Limb (tissue), 2 donors: ENCODE results near the gene PODXL2.
A peak's percentile ranks its signal among the peaks of the same experiment; 100 is the strongest.

ENCODE experiments used
- DNase-seq, 2 donors: peaks; one replicate each; pipeline ENCODE4 v3.0.0-alpha.2; 2016; ENCODE audit errors: extremely low spot score in 2 of 2

Gene PODXL2, protein sequence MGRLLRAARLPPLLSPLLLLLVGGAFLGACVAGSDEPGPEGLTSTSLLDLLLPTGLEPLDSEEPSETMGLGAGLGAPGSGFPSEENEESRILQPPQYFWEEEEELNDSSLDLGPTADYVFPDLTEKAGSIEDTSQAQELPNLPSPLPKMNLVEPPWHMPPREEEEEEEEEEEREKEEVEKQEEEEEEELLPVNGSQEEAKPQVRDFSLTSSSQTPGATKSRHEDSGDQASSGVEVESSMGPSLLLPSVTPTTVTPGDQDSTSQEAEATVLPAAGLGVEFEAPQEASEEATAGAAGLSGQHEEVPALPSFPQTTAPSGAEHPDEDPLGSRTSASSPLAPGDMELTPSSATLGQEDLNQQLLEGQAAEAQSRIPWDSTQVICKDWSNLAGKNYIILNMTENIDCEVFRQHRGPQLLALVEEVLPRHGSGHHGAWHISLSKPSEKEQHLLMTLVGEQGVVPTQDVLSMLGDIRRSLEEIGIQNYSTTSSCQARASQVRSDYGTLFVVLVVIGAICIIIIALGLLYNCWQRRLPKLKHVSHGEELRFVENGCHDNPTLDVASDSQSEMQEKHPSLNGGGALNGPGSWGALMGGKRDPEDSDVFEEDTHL

DNA sequence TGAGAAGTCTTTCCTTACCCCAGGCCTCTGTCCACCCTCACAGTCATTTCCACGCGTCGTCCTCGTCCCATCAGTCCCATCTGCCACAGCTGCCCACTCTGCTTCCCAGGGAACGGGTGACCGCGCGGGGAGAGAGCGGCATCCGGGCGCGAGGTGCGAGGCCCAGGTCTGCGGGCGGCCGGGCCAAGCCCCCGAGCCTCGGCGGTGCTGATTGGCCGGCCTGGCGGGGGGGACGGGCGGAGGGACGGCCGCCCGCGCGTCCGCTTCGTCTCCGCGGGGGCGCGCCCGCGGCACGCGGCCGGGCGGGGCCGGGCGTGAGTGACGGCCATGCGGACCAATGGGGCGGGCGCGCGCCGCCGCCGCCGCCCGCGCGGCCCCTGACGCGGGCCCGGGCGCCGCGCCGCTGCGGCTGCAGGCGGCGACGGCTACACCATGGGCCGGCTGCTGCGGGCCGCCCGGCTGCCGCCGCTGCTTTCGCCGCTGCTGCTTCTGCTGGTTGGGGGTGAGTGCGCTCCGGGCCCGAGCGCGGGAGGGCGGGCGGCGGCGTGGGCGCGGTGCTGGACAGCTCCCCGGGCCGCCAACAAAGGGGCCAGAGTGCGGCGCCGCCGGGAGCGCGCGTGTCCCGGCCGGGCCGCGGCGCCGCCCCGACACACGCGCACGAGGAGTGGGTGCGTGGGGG, at the start of gene PODXL2:
Gene PODXL2 (plus strand): TSS at position 398 of the 679 bp plus-strand sequence. CDS start 35 bp downstream, at position 433.
- DNase-seq, result peak; percentile 13 to 79

DNA sequence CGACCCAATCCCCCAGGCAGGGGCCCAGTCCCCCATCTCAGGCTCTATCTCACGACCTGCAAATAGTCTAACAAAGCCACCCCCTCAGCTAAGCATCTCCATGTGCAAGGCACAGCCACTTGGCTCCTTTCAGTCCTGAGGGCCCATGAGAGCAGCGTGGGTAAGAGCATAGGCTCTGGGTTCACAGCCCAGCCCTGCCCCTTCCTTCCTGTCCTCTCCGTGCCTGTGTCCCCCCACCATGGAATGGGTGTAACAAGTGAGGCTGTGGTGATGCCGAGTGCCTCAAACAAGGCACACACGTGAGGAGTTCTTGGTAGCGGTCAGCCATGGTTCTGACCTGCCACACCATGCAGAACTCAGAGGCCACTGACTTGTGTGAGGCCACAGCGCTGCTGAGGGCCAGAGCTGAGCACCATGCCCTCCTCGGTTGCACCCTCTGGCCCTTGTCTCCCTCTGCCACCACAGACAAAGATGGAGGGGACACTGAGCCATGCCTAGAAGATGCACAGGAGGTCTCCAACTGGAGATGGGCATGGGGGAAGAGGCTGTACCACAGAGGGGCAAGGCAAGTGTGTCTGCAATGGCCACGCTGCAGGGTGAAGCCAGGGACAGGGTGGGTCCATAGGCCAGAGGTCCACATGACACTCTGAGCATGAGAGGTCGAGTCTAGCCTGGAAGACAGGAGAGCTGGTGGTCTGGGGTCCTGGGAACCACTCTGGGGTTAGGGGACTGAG, 48.5 kb upstream of the PODXL2 start:
- no peak for DNase-seq

DNA sequence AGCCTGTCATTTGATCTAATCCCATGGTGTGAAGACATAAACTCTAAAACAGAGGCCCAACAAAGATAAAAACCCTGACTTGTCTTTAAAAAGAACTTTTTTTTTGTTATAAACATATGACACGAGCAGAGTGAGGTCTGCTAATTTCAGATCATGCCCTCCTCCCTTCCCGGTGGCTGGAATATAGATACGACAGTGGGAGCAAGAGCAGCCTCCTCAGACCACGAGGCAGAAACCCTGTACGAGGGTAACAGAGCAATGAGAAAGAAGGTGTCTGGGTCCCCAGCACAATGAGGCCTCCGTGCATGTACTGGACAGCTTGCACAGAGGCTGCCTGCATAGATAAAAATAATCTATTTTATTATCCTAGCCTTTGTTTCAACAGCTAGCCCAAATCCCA, 44.3 kb upstream of the PODXL2 start:
- DNase-seq, result no peak

DNA sequence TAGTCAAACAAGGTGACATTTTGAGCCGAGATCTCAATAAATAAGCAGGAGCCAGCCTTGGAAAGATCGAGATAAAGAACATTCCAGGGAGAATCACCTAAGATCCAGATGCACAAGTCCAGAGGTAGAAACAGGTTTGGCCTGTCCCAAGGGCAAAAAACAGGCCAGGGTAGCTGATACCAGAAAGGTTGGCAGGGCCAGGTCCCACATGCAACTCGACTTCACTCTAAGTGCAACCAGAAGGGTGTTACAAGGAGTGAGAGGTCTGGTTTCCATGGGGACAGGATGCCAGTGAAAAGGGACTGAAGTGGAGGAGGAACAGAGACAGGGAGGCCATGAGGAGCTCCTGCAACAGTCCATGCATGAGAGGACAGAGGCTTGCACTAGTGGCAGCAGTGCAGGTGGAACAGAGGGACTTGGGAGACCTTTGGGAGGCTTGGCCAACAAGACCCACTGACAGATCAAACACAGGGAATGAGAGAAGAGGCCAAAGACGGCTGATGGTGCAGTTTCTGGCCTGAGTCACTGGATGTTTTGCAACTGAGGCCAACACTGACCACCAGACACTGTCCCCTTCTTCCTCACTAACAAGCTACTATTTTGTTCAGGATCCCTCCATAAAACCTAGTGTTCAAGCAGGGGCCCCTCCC, 43.7 kb upstream of the PODXL2 start:
- no peak for DNase-seq

DNA sequence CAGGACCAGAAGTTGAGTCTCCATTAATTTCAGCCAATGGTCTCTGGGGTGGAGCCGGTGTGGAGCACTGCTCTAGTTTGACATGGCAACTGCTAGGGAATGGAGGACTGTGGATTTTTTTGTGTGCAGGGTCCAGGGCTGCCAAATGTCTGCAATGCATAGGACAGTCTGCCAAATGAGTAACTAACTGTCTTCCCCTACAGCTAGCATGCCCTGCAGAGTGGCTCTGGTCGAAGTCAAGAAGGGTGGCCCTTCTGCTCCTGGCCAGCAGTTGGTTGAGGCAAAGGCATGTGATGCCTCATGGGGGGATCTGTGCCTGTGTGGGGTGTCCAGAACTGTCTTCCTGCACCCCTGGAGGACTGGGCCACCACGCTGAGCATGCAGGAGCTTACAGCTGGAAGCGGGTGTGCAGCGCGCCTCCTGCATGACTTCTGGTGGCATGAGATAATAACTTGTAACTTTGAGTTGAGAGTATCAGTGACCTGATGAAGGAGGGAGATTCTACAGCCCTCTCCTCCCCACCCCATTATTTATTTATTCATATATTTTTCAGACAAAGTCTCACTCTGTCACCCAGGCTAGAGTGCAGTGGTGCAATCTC, 43.1 kb upstream of the PODXL2 start:
- DNase-seq, result no peak

DNA sequence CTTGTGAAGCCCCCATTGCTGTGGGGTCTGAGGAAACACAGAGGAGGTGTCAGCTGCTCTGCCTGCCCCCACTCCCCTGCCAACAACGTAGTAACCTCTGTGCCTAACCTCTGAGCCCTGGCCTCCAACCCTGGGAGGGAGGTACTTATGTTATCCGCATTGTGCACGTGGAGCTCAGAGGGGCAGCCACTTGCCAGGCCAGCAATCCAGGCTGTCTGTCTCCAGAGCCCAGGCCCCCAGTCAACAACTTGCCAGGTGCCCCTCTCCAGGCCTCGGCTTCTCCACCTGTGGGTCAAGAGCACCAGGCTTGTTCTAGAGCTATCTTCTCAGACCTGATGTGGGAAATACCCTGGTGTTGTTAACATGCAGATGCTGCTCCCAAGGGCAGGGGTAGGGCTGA, 41.1 kb upstream of the PODXL2 start:
- no peak for DNase-seq

DNA sequence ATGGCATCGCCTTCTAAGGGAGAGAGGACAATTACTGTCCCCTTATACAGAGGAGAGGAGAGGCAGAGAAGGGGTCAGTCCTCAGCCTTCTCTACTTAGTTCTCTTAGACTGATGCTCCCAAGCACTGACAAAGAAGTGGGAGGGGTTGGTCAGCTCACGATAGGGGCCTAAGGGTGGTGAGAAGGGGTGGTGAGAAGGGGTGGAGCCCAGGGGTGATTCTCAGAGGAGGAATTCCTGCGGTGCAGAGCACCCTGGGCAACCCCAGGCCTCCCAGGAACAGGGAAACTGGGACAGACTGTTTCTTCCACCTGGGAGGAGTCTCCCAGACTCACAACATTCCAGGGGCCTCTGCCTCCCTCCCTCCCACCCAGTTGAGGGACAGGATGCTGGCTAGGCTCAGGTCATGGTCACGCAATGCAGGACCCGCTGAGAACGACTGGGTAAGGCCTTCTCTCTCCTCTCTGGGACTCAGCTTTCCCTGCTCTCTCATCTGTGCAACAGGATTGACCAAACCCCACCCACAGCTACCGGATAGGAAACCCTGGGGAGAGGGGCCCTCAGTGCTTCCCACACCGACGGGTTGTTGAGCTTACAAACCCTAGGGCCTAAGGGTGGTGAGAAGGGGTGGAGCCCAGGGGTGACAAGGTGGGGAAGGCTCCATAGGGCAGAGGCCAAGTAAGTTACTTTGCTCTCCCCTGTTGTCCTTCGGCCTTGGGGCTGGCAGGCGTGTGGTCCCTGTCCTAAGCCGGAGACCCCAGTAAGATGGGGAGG, 40.0 kb upstream of the PODXL2 start:
- DNase-seq, result no peak

DNA sequence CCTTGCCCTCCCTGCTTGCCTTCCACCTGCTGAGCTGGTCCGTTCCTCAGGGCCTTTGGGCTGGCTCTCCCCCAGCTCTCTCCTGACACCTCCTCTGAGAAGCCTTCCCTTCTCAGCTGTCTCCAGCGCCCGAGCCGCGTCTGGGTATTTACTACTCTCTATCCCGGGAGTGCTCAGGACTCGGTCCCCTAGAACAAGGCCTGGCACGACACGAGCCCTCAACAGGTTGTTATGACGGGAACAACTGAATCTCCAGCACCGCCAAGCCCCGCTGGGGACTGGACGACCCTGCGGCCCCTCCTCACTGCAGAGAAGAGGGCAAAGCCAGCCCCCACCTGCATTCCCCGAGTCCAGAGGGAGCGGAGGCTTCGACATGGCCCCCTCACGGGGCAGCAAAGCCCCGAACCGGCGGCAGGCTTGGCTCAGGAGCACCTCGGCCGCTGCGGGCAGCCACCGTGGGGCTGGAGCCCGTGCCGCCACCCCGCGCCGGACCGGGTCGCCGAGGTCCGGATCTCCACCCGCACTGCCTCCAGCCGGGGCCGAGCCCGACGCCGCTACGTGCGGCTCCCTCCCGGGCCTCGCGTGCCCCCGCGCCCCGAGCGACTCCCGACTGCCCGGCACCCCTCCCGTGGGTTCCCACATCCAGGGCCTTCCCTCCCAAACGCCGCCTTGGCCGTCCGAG, 39.2 kb upstream of the PODXL2 start:
- no peak for DNase-seq

DNA sequence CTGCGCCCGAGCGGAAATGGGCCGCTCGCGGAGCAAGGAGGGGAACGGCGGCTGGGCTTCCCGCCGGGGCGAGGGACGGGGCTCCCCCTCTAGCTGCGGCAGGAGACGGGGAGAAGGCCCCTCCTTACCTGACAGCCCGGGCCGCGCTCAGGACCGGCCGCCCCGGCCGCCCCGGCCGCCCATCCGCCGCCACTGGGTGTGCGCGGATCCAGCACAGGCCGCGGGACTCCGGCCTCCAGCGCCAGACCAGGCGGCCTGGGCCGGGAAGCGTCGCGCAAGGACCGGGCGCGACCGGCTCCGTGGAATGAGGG, 38.7 kb upstream of the PODXL2 start:
- peak in 1 of 2 donors; percentile 9 for DNase-seq

DNA sequence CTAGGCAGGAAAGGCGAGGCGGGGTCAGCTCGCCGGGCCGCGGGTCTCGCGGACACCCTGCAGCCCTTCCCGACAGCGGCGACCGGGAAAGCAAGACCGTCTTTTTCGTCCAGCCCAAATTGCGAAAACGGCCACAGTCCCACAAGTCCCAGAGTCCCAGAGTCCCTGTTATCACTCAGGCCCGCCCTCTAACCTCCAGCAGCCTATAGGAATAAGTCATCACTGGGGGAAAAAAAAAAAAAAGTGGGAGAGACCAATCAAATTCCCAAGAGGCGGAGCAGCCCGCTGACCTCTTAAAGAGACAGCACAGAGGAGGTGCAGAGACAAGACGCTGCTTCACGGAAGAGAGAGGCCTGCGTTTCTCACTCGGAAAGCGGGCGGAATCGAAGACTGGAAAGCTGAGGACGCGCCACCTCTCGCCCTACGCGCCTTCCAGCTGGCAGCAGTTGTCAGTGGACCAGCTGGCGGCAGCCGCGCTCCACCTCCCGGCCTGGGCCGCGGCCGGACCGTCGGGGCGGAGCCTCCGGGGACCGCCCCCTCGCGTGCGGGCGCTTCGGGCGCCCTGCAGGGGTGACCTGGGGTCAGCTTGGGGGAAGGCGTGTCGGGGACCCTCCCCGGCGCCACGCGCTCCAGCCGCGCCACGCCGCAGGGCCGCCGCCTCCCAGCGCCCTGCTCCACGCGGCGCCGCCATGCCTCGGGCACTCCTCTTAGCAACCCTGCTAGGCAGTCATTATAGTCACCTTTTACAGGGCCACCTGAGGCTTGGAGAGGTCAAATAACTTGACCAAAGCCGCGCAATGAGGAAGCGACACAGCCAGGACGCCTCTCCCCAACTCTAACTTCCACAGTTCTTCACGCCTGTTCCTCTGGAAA, 38.2 kb upstream of the PODXL2 start, which contains the start of gene TPRA1:
Gene TPRA1 (minus strand): TSS at position 141 of the 873 bp plus-strand sequence. CDS start 10,587 bp downstream, outside the sequence.
- DNase-seq, result peak; percentile 88 to 98

DNA sequence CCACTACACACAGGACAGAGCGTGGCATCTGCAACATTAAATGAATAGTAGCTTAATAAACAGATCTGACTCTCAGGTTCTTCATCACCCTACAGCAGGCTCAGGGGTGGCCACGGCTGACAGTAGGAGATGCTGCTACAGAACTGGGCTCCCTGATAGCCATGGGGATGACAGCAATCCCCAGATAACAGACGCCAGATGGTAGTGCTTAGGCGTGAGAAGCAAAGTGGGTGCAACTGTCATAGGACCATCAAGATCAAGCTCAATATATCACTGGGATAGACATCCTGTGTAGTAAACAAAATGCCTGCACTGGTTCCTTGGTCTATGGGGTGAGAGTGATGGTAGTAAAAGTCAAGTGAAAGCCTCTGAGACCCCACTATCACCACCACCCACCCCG, 35.8 kb upstream of the PODXL2 start:
- no peak for DNase-seq

DNA sequence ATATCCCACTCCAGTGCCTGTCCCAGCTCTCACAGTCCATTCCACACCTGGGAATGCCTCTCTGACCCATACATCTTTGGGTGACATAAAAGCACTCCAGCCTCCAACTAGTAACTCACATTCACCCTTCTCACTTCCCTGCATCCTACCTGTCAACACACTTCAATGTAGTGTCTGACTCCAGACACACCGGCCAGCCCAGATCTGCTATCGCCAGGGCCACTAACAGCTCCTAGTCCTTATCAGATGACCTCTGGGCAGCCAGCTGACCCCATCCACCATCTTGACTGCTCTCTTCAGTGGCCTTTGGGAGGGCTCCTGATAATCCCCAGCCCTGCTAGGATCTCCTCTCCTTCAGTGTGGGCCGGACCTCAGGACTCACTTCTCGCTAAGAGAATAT, 33.7 kb upstream of the PODXL2 start:
- DNase-seq, result no peak

DNA sequence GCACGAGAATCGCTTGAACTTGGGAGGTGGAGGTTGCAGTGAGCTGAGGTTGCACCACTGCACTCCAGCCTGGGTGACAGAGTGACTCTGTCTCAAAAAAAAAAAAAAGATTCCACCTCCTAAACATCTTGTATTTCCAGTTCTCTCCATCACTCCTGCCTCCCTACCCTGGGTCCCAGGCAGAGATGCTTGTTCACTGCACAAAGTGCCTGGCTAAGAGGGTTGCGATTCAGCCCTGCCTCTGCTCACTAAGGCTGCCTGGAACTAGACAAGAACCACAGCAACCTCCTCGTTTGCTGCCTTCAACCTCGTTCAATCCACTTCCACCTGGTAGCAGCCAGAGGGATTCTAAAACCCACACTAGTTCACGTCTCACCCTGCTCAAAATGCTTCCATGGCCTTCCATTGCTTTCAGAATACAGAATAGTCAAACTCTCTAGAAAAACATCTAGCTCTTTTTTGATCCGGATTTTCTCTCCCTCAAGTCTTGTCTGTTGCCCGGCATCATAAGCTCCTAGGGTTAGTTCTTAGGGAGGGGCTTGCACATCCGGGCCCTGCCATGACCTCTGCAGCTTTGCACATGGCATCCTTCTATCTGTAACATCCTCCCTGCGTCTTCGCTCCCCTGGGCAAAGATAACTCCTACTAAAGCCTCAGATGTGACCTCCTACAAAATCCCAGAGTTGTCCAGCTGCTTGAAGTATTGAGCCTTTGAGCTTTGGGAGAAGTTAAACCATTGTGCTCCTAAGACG, 31.8 kb upstream of the PODXL2 start:
- DNase-seq, result no peak

DNA sequence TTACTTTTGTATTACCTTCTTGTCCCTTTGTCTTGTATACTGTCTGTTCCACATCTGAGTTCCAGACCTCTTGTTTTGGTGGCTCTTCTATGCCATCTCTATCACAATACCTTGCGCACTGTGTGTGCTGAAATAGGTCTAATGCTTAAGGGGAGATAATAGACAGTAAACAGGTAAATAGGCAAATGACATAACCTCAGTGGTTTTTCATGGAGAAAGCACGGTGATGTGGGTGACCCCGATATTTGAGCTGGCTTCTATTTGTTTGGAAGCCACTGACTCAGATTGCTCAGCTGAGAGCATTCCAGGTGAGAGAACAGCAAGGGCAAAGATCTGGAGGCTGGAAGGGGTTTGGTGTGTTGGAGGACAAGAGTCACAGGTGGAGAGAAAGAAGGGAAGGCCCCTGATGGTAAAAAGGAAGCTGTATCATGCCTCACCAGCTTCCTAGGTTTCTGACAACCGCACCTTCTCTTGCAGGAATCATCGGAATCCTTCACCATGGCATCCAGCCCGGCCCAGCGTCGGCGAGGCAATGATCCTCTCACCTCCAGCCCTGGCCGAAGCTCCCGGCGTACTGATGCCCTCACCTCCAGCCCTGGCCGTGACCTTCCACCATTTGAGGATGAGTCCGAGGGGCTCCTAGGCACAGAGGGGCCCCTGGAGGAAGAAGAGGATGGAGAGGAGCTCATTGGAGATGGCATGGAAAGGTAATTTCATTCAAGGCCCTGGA, 30.0 kb upstream of the PODXL2 start:
- no peak for DNase-seq

DNA sequence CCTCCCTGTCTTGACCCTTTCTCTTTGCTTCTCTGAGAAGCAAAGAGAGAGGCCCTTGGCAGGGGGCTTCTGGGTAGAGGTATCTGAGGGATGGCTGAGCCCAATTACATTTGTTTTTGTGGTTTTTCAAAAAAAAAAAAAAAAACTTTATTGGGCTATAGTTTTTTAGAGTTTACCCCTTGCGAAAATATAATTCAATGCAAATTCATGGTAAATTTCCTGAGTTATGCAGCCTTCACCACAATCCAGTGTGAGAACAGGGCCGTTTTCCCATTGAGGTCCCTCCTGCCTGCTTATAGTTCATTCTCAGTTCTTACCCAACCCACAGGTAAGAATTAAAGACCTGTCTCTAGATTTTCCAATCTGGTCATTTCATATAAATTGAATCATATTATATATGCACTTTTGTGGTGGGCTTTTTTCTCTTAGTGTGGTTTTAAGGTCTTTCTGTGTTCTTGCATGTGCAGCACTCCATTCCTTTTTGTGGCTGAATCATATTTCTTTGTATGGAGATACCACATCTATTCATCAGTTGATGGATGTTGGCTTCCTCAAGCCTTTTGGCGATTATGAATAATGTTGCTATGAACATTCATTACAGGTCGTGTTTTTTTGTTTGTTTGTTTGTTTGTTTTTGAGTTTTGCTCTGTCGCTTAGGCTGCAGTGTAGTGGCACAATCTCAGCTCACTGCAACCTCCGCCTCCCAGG, 28.1 kb upstream of the PODXL2 start:
- no peak for DNase-seq

DNA sequence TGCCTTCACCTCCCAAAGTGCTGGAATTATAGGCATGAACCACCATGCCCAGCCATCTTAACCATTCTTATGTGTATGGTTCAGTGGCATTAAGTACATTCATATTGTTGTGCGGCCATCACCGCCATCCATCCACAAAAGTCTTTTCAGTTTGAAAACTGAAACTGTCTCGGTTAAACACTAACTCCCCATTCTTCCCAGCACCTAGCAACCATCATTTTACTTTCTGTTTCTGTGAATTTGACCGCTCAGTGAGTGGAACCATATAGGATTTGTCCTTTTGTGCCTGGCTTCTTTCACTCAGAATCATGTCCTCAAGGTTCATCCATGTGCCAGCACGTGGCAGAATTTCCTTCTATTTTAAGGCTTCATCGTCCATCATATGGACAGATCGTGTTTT, 24.9 kb upstream of the PODXL2 start:
- no peak for DNase-seq
